ENCODE results near the gene PCBP3.

Gene PCBP3

GRCh38 chr21:45982758-45983648, 339.5 kb downstream of the PCBP3 start:
- no peak for DNase-seq (ENCODE audit: low spot score)

DNA sequence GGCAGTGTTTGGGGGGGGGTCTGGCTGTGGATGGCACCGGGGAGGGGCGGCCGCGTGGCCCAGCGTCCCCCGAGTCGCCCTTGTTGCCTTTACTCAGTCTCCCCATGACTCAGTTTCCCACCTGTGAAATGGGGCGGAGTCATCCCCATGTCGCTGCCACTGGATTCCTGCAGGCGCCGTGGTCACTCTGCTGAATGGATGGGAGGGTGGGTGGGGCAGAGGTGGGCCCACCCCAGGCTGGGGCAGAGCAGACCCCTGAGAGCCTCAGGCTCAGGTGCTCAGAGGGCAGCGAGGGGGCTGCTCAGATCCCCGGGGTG, 340.1 kb downstream of the PCBP3 start:
- no peak for DNase-seq (ENCODE audit: low spot score)

DNA sequence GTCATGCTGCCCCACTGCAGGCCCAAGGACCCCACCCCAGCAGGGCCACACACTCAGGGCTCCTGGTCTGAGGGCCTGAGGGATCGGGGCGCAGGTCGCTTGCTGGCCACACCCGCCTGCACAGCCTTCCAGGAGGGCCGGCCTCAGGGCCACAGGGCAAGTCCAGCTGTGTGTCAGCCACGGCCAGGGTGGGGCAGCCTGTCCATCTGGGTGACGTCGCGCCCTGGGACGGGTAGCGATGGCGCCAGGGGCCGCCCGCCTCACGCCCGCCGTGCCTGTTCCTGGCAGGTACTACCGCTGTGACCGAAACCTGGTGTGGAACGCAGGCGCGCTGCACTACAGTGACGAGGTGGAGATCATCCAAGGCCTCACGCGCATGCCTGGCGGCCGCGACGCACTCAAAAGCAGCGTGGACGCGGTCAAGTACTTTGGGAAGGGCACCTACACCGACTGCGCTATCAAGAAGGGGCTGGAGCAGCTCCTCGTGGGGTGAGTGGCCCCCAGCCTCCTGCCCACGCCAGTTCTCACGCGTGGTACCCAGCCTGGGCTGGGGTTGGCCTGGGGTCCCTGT, 340.5 kb downstream of the PCBP3 start:
- DNase-seq (ENCODE audit: low spot score) = no peak

DNA sequence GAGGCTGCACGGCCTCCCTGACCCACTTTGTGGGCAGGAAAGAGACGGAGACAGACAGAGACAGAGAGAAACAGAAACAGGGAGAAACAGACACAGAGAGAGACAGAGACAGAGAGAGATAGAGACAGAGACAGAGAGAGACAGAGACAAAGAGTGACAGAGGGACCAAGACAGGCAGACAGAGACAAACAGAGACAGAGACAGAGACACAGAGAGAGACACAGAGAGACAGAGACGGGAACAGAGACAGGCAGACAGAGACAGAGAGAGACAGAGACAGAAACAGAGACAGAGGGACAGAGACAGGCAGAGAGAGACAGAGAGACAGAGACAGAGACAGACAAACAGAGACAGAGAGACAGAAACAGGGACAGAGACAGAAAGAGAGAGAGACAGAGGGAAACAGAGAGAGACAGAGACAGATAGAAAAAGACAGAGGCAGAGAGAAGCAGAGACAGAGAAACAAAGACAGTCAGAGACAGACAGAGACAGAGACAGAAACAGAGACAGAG, 341.1 kb downstream of the PCBP3 start:
- no peak for DNase-seq (ENCODE audit: low spot score)

DNA sequence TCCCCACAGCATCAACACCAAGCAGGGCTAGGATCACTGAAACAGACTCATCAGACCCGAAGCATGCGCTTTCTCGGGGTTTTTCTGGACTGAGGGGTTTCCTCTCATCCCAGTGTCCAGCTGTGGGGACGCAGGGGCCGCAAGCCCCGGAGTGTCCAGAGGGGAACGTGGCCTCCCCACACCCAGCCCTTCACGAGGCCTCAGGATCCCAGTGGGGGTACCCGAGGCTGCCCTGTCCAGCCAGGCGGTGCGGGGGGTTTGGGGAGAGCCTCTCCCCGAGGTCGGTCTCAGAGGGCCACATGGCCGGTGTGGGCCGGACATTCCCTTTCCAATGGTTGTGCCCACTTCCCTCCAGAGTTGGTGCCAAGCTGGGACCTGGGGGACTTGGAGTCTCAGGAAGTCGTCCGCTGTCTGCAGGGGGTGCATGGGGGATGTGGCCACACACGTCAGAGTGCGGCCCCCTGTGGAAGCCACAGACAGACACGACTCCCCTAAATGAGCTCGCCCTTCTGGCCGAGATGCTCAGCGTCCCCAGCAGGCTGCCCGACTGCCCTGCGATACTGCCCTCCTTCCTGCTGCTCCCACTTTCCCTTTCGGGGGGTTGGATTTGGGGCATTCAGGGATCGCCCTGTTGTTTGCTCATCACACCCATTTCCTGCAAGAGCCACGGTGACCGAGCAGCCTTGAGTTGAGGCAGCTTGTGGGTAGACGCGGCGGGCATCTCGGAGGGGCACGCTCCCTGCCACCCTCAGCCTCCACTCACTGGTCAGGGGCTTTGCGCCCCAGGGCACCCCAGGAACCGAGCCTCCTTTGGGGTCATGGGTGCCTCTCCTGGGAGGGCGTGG, 342.2 kb downstream of the PCBP3 start:
- no peak for DNase-seq (ENCODE audit: low spot score)

GRCh38 chr21:45986316-45987051, 343.0 kb downstream of the PCBP3 start:
- DNase-seq (ENCODE audit: low spot score) = no peak

DNA sequence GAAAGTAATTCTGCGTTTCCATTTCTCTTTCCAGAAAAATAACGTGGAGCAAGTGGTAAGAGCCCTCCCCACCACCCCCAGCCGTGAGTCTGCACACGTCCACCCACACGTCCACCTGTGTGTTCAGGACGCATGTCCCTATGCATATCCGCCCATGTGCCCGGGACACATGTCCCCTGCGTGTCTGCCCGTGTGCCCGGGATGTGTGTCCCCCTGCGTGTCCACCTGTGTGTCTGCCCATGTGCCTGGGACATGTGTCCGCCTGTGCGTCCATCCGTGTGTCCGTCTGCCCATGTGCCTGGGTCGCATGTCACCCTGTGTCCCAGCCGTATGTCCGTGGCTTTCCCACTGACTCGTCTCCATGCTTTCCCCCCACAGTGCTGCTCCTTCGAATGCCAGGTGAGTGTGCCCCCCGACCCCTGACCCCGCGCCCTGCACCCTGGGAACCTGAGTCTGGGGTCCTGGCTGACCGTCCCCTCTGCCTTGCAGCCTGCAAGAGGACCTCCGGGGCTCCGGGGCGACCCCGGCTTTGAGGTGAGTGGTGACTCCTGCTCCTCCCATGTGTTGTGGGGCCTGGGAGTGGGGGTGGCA, 343.7 kb downstream of the PCBP3 start:
- no peak for DNase-seq (ENCODE audit: low spot score)

- DNase-seq (ENCODE audit: low spot score) = no peak
Observed at GRCh38 chr21:45988366-45989347, 345.1 kb downstream of the PCBP3 start.

GRCh38 chr21:45989355-45990048, 346.0 kb downstream of the PCBP3 start:
- DNase-seq (ENCODE audit: low spot score) = no peak

DNA sequence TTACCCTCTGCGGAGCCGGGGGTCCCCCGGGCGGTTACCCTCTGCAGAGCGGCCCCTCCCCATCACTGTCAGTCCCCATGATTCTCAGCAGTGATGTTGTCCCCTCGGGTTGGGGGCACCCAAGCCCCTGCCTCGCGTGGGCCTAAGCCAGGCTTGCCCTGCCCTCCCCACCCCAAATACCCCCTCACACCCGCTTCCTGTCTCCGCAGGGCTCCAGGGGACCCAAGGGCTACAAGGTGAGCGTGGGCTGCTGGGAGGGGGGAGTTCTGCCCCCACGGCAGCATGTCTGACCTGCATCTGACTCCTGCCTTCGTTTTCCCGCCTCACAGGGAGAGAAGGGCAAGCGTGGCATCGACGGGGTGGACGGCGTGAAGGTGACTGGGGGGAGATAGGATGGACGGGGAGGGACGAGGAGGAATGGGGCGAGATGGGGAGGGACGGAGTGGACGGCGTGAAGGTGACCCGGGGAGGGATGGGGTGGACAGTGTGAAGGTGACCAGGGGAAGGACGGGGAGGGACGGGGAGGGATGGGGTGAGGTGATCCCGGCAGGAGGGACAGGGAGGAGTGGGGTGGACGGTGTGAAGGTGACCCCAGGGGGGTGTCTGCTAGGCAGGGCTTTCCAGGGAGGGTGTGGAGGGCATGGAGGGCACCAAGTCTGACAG, 346.7 kb downstream of the PCBP3 start:
- DNase-seq (ENCODE audit: low spot score) = no peak

DNA sequence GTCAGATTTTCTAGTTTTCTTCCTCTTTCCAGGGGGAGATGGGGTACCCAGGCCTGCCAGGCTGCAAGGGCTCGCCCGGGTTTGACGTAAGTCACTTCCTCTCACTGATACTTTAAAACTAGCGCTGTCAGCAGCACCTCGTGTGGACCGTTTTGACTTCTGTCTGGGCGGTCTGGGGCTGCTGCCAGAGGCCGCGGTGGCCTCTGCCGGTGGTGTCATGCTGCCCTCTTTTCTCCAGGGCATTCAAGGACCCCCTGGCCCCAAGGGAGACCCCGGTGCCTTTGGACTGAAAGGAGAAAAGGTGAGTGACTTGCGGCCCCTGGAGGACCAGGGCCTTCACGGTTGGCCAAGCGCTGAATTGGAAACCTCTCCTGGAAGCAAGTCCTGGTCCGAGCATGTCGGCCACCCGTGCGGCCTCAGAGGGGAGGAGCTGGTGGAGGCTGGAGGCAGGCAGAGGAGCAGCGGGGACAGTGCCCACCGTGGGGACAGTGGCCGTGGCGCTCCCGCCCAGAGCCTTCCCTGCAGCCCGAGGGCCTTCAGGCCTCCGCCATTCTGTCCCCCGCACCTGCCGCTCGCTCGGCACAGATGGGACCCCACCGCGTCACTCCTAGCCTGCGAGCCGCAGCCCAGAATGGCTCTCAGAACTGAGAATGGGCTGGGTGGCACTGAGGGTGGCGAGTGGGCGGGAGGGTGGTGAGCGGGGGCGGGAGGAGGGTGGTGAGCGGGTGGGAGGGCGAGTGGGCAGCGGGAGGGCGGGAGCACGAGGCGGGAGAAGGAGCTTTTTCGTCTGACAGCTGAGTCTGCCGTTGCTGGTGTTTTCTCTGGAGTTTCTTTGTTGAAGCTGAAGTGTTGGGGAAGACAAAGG, 347.4 kb downstream of the PCBP3 start:
- no peak for DNase-seq (ENCODE audit: low spot score)

- DNase-seq (ENCODE audit: low spot score) = no peak
Observed at GRCh38 chr21:45991606-45992300, 348.2 kb downstream of the PCBP3 start.
